Measurements from ENCODE around the gene ADAD2.
"Not testable (repeated sequence)": the region's sequence is repeated elsewhere in the genome, so short reads cannot be mapped to it uniquely, and the experiment has no call there.

Gene ADAD2

GRCh38 chr16:84214451-84215066 is 23.6 kb downstream of the ADAD2 start:
- WGBS, result 93% methylated on average over 15 of the region's 15 CpGs

GRCh38 chr16:84215531-84215930 is 24.6 kb downstream of the ADAD2 start:
- Histone ChIP-seq H3K4me3 (ENCODE audit: low read length) (no peak overlapping the region), H3K27ac (ENCODE audit: low read depth, low read length) (no peak overlapping the region), H3K9ac (ENCODE audit: low read depth, low read length) (no peak overlapping the region), H3K27me3 (ENCODE audit: insufficient read depth, low read length) (no peaks in the 10 kb centered on the region), H3K4me1 (ENCODE audit: insufficient read depth, low read length) (peaks cover 8% of the 10 kb centered on the region; the same call in 1 of the 2 replicates), H3K36me3 (ENCODE audit: insufficient read depth, low read length) (no peaks in the 10 kb centered on the region), H3K9me3 (ENCODE audit: insufficient read depth, low read depth, low read length) (no peaks in the 10 kb centered on the region)
- WGBS, result 97% methylated on average over 5 of the region's 5 CpGs

More at GRCh38 chr16:84214451-84215066, 23.6 kb downstream of the ADAD2 start:
- Histone ChIP-seq H3K4me1 (ENCODE audit: insufficient read depth, low read length) (peaks cover 8% of the 10 kb centered on the region; the same call in 1 of the 2 replicates), H3K27me3 (ENCODE audit: insufficient read depth, low read length) (no peaks in the 10 kb centered on the region), H3K27ac (ENCODE audit: low read depth, low read length) (no peak overlapping the region), H3K9ac (ENCODE audit: low read depth, low read length) (no peak overlapping the region), H3K36me3 (ENCODE audit: insufficient read depth, low read length) (no peaks in the 10 kb centered on the region), H3K9me3 (ENCODE audit: insufficient read depth, low read depth, low read length) (no peaks in the 10 kb centered on the region), H3K4me3 (ENCODE audit: low read length) (no peak overlapping the region)

GRCh38 chr16:84216144-84216543 is 25.2 kb downstream of the ADAD2 start:
- not testable (repeated sequence) for H3K4me1 ChIP-seq (ENCODE audit: insufficient read depth, low read length); H3K27me3 ChIP-seq (ENCODE audit: insufficient read depth, low read length); H3K27ac ChIP-seq (ENCODE audit: low read depth, low read length); H3K9me3 ChIP-seq (ENCODE audit: insufficient read depth, low read depth, low read length); H3K9ac ChIP-seq (ENCODE audit: low read depth, low read length); H3K36me3 ChIP-seq (ENCODE audit: insufficient read depth, low read length); H3K4me3 ChIP-seq (ENCODE audit: low read length)
- 91% methylated on average over 3 of the region's 3 CpGs for WGBS

GRCh38 chr16:84218176-84218823 is 27.3 kb downstream of the ADAD2 start:
- Histone ChIP-seq H3K27me3 (ENCODE audit: insufficient read depth, low read length) (no peaks in the 10 kb centered on the region), H3K27ac (ENCODE audit: low read depth, low read length) (no peak overlapping the region), H3K9me3 (ENCODE audit: insufficient read depth, low read depth, low read length) (no peaks in the 10 kb centered on the region), H3K9ac (ENCODE audit: low read depth, low read length) (no peak overlapping the region), H3K4me1 (ENCODE audit: insufficient read depth, low read length) (peaks cover 8% of the 10 kb centered on the region; the same call in 1 of the 2 replicates), H3K4me3 (ENCODE audit: low read length) (no peak overlapping the region), H3K36me3 (ENCODE audit: insufficient read depth, low read length) (no peaks in the 10 kb centered on the region)
- whole genome bisulfite sequencing, result 92% methylated on average over 17 of the region's 17 CpGs

GRCh38 chr16:84218956-84219355 is 28.0 kb downstream of the ADAD2 start:
- H3K27me3 ChIP-seq (ENCODE audit: insufficient read depth, low read length), result no peaks in the 10 kb centered on the region
- no peak overlapping the region for H3K9ac ChIP-seq (ENCODE audit: low read depth, low read length)
- H3K27ac ChIP-seq (ENCODE audit: low read depth, low read length), result no peak overlapping the region
- H3K4me3 ChIP-seq (ENCODE audit: low read length), result no peak overlapping the region
- peaks cover 8% of the 10 kb centered on the region; the same call in 1 of the 2 replicates for H3K4me1 ChIP-seq (ENCODE audit: insufficient read depth, low read length)
- 58% methylated on average over 6 of the region's 6 CpGs for WGBS
- H3K9me3 ChIP-seq (ENCODE audit: insufficient read depth, low read depth, low read length), result no peaks in the 10 kb centered on the region
- no peaks in the 10 kb centered on the region for H3K36me3 ChIP-seq (ENCODE audit: insufficient read depth, low read length)

GRCh38 chr16:84220851-84221250 is 29.9 kb downstream of the ADAD2 start:
- WGBS, result 93% methylated on average over 1 of the region's 1 CpG
- H3K36me3 ChIP-seq (ENCODE audit: insufficient read depth, low read length), result no peaks in the 10 kb centered on the region
- no peaks in the 10 kb centered on the region for H3K27me3 ChIP-seq (ENCODE audit: insufficient read depth, low read length)
- no peak overlapping the region for H3K4me3 ChIP-seq (ENCODE audit: low read length)
- H3K9ac ChIP-seq (ENCODE audit: low read depth, low read length), result no peak overlapping the region
- no peaks in the 10 kb centered on the region for H3K9me3 ChIP-seq (ENCODE audit: insufficient read depth, low read depth, low read length)
- peaks cover 8% of the 10 kb centered on the region; the same call in 1 of the 2 replicates for H3K4me1 ChIP-seq (ENCODE audit: insufficient read depth, low read length)
- no peak overlapping the region for H3K27ac ChIP-seq (ENCODE audit: low read depth, low read length)

GRCh38 chr16:84223456-84223855 is 32.5 kb downstream of the ADAD2 start:
- no peaks in the 10 kb centered on the region for H3K27me3 ChIP-seq (ENCODE audit: insufficient read depth, low read length)
- WGBS, result 89% methylated on average over 4 of the region's 4 CpGs
- no peak overlapping the region for H3K9ac ChIP-seq (ENCODE audit: low read depth, low read length)
- H3K4me3 ChIP-seq (ENCODE audit: low read length), result no peak overlapping the region
- no peaks in the 10 kb centered on the region for H3K9me3 ChIP-seq (ENCODE audit: insufficient read depth, low read depth, low read length)
- no peaks in the 10 kb centered on the region for H3K36me3 ChIP-seq (ENCODE audit: insufficient read depth, low read length)
- H3K27ac ChIP-seq (ENCODE audit: low read depth, low read length), result no peak overlapping the region
- peaks cover 11% of the 10 kb centered on the region; the same call in 1 of the 2 replicates for H3K4me1 ChIP-seq (ENCODE audit: insufficient read depth, low read length)

- no peak overlapping the region for H3K9ac ChIP-seq (ENCODE audit: low read depth, low read length)
Measured at GRCh38 chr16:84224554-84224953, 33.6 kb downstream of the ADAD2 start.

GRCh38 chr16:84225126-84225525 is 34.2 kb downstream of the ADAD2 start:
- Histone ChIP-seq H3K36me3 (ENCODE audit: insufficient read depth, low read length) (no peaks in the 10 kb centered on the region), H3K9ac (ENCODE audit: low read depth, low read length) (no peak overlapping the region), H3K4me1 (ENCODE audit: insufficient read depth, low read length) (peaks cover 6% of the 10 kb centered on the region; the same call in 1 of the 2 replicates), H3K9me3 (ENCODE audit: insufficient read depth, low read depth, low read length) (no peaks in the 10 kb centered on the region), H3K4me3 (ENCODE audit: low read length) (no peak overlapping the region), H3K27me3 (ENCODE audit: insufficient read depth, low read length) (no peaks in the 10 kb centered on the region), H3K27ac (ENCODE audit: low read depth, low read length) (no peak overlapping the region)
- 84% methylated on average over 3 of the region's 3 CpGs for WGBS

More at GRCh38 chr16:84224554-84224953, 33.6 kb downstream of the ADAD2 start:
- H3K9me3 ChIP-seq (ENCODE audit: insufficient read depth, low read depth, low read length), result no peaks in the 10 kb centered on the region
- no peak overlapping the region for H3K27ac ChIP-seq (ENCODE audit: low read depth, low read length)
- no peaks in the 10 kb centered on the region for H3K27me3 ChIP-seq (ENCODE audit: insufficient read depth, low read length)
- no peaks in the 10 kb centered on the region for H3K36me3 ChIP-seq (ENCODE audit: insufficient read depth, low read length)
- no peak overlapping the region for H3K4me3 ChIP-seq (ENCODE audit: low read length)
- H3K4me1 ChIP-seq (ENCODE audit: insufficient read depth, low read length), result peaks cover 6% of the 10 kb centered on the region; the same call in 1 of the 2 replicates
- WGBS, result 91% methylated on average over 3 of the region's 3 CpGs

- WGBS, result 95% methylated on average over 7 of the region's 7 CpGs
- H3K9me3 ChIP-seq (ENCODE audit: insufficient read depth, low read depth, low read length), result no peaks in the 10 kb centered on the region
- no peak overlapping the region for H3K27ac ChIP-seq (ENCODE audit: low read depth, low read length)
- H3K9ac ChIP-seq (ENCODE audit: low read depth, low read length), result no peak overlapping the region
- H3K4me1 ChIP-seq (ENCODE audit: insufficient read depth, low read length), result peaks cover 6% of the 10 kb centered on the region; the same call in 1 of the 2 replicates
- no peaks in the 10 kb centered on the region for H3K36me3 ChIP-seq (ENCODE audit: insufficient read depth, low read length)
- H3K4me3 ChIP-seq (ENCODE audit: low read length), result no peak overlapping the region
- H3K27me3 ChIP-seq (ENCODE audit: insufficient read depth, low read length), result no peaks in the 10 kb centered on the region
Measured at GRCh38 chr16:84225571-84225970, 34.6 kb downstream of the ADAD2 start.

- Histone ChIP-seq H3K27me3 (ENCODE audit: insufficient read depth, low read length) (no peaks in the 10 kb centered on the region), H3K9me3 (ENCODE audit: insufficient read depth, low read depth, low read length) (no peaks in the 10 kb centered on the region), H3K27ac (ENCODE audit: low read depth, low read length) (no peak overlapping the region), H3K9ac (ENCODE audit: low read depth, low read length) (no peak overlapping the region), H3K4me3 (ENCODE audit: low read length) (no peak overlapping the region), H3K4me1 (ENCODE audit: insufficient read depth, low read length) (peaks cover 6% of the 10 kb centered on the region; the same call in 1 of the 2 replicates), H3K36me3 (ENCODE audit: insufficient read depth, low read length) (no peaks in the 10 kb centered on the region)
- 89% methylated on average over 8 of the region's 8 CpGs for WGBS
Measured at GRCh38 chr16:84226026-84226425, 35.1 kb downstream of the ADAD2 start.

Data from HUES64 (cell line).